Measurements from ENCODE around the gene SSPN.
A peak's percentile ranks its signal among the peaks of the same experiment; 100 is the strongest.

SSPN gene

DNA sequence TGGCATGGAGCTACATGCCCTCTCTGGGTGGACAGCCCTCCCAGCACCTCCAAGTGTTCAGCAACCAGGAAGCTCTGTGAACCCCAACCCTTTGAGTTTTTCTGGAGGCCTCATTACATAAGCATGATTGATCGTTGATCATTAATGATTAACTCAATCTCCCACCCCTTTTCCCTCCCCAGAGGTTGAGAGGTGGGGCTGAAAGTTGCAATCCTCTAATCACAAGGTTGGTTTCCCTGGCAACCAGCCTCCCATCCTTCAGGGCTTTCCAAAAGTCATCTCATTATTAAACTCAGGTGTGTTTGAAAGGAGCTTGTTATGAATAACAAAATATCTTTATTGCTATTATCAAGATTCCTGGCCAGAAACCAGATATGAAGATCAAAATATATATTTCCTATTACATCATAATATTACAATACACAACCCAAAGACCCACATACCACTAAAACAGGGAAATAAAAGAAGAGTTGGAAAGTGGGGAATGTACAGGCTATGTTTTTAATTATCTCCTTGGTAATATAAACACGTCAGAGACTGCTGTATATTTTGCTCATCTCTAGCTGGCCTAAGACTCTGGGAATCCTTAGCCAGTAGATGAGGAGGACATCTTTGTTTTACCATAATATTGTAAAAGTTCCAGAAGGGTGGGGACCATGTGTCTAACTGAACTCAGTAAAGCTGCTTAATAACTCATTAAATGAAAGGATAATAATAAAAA, 73.6 kb downstream of the SSPN start:
- no peak for DNase-seq

DNA sequence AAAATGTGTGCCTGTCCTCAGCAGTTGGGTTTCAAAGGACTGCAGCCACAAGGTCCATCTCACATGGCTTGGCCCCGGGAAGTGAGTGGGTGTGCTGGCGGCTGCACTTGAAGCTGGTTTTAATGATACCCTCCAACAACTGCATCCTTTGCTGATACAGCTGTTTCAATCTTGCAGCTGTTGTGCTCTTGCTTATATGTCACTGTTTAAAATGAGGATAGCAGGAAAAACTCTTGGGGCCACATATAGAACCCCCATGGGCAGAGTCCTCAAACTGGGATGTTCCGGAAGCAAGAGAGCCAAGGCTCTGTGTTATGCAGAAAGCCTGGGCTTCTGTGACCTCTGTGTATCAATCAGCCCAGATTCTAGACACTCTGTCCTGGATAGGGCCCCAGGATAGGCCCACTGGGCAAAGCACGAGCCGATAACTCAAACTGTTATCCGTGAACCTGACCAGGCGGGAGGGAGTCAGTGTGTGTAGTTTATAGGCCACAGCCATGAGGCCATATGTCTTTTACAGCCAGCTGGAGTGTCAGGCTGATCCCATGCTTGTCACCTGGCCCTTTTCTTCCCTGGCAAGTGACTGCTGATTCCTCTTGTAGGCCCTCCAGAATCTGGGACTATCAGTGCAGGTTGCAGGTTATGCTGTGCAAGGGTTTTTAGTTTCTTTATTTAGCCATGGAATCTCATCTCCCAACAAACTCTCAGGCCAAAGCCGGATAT, 74.3 kb downstream of the SSPN start:
- DNase-seq: no peak

GRCh38 chr12:26271024-26271423, 75.7 kb downstream of the SSPN start:
- DNase-seq: no peak

DNA sequence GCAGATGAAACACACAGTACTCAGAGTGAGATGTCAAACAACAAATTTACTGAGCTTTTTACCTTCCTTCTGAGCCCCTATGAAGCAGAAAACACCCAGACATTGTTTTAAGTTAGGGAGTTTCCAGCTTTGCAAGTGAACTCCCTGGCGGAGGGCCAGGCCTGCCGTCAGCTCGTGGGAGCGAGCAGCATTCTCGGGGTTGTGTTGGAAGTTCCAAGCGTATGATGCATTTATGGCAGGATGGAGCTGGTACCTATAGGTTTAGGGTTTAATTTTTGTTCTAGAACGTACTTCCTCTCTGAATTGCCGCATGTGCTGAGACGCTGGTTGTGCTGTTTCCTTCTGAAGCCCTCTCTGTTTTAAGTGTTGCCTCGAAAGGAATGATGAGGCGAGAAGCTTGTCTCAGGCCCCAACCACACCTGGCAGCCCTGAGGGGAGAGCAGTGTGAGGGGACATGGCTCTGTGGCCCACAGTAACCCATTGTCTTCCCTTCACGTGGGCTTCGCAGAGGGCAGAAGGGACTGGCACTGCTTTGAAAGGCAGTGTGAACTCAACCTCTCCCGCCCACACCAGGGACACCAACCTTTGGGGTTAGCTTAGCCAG, 76.6 kb downstream of the SSPN start:
- DNase-seq: no peak

- no peak for DNase-seq
Observed at GRCh38 chr12:26272851-26273250, 77.5 kb downstream of the SSPN start.

DNA sequence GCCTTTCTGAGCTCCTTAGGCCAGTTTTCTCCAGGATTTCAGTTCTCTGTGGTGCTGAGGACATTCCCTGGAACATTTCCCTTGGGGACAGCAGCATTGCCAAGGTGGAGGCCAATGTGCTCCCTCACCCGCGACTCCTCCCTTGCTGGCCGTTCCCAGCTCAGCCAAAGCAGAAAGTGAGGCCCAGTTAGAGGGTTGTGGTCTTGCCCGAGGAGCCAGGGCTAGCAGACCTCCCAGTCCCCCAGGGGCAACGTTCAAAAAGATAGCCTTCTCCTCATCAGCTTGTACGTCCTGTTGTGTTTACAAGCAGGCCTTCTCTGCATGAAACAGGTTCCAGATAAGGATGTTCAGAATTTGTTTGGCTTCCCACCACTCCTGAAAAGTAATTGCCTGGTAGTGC, 78.4 kb downstream of the SSPN start:
- no peak for DNase-seq

- no peak for DNase-seq
Observed at GRCh38 chr12:26274441-26275312, 79.3 kb downstream of the SSPN start.

- no peak for DNase-seq
Observed at GRCh38 chr12:26275313-26276131, 80.1 kb downstream of the SSPN start.

DNA sequence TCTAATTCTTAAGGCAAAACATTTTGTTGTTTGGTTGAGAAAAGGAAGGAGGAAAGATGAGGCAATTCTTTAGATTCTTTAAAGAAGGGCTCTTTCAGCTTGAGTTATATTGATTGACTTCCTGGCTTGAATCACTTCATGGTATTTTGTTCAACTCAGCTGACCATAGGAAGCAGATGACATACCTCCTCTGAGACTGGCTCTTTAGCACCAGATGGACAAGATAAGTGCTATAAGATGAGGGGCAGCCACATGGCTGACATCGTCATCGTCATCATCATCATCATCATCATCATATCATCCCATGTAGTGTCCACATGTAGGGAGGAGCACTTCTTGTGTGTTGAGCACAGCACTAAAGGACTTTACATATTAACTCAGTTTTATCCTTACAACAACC, 81.3 kb downstream of the SSPN start:
- DNase-seq: no peak

DNA sequence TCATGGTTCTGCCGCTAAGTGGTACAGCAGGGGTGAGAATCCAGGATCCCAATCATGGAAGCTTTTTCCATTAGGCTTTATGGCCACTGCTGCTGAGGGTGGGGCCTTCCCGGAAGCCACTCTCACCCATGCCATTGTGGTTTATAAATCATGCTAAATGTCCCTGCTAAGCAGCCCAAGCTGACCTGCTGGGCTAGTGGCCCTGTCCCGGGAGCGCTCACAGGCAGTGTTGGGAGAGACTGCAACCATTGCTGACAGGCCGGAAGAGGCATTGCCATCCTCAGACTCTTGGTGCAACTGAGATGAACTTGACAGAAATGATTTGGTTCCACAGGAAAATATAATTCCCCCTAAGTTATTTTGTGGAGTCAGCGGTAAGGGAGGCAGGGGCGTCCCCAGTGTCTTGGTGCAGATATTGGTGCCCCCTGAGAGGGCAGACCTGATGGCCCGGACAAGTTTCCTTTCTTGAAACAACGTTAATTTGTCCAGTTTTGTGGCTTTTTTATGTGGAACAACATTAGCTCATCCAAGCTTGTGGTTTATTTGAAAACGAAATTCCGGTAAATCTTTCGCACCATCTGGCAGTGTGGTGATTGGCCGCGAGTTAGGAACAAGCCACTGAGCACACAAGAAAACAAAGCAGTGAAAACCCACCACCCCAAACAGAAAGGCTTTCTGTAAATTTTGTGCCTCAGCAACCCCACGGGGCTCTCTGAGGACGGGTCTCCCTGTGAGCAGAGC, 82.3 kb downstream of the SSPN start:
- DNase-seq: no peak

GRCh38 chr12:26278266-26278665, 82.9 kb downstream of the SSPN start:
- DNase-seq: no peak

GRCh38 chr12:26278666-26279065, 83.3 kb downstream of the SSPN start:
- DNase-seq: peak; percentile 36

DNA sequence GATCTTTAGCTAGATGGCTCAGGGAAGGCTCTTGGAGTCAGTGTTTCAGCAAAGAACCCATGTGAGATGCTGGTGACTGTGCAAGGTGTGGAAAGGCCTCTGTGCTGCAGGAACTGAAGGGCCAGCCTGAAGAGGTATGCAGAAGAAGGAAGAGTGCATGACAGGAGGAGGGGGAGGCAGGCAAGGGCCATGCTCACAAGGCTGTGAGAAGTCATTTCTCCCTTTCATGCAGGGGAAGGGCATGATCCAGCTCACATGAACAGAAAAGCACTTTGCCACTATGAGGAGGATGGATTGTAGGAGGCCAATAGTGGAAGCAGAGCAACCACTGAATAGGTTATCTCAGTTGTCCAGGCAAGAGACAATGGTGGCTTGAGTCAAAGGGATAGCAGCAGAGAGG, 83.7 kb downstream of the SSPN start:
- no peak for DNase-seq

- DNase-seq: no peak
Observed at GRCh38 chr12:26279908-26280307, 84.5 kb downstream of the SSPN start.

- DNase-seq: no peak
Observed at GRCh38 chr12:26280869-26281268, 85.5 kb downstream of the SSPN start.

GRCh38 chr12:26281320-26281719, 85.9 kb downstream of the SSPN start:
- no peak for DNase-seq

- DNase-seq: no peak
Observed at GRCh38 chr12:26282339-26282940, 87.1 kb downstream of the SSPN start.

DNA sequence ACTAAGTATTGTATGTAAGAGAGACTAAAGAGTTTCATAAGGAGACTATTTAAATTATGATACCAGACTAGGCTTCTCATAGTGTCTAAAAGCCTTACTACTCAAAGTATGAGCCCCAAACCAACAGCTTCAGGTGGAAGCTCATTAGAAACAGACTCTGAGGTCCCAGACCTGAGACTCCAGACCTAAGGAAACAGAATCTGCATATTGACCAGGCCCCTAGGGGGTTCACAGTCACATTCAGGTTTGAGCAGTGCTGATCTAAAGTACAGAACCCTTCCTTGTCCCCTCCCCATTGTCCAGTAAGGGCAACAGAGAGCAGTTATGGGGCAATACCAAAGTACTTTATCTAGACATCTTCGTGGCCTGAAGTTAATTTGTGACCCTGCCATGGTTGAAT, 87.7 kb downstream of the SSPN start:
- no peak for DNase-seq

GRCh38 chr12:26283617-26284016, 88.2 kb downstream of the SSPN start:
- no peak for DNase-seq

GRCh38 chr12:26285401-26285800, 90.0 kb downstream of the SSPN start:
- DNase-seq: no peak

DNA sequence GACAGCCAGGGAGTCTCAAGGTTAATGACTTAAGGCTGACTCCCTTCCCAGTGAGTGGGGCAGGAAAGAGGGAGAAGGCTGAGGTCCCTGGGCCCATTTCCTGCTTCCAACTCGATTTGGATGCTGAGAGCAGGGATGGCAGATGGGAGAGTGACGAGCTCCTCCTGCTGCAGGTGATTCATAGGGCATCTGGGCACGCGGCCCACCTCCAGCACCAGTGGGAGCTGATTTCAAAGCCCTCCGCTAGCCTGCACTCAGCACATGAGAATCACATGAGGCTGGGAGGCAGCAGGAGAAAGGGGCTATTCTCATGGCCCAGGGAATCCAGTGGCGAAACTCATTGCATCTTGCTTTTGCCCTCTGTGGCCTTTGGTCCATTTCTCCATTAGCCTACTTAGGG, 90.8 kb downstream of the SSPN start:
- no peak for DNase-seq

All from NCI-H1105 (cell line).